HG03103 (cell line): Measurements from ENCODE around the gene TMEM8B.

ENCODE experiments used
- ATAC-seq: cut with Tn5 transposase; IDR thresholded peaks from one replicate; pipeline ENCODE4 v1.9.1; 2021; ENCODE audit warnings: low read depth; ENCODE audit not compliant: unreplicated experiment

Gene TMEM8B

DNA sequence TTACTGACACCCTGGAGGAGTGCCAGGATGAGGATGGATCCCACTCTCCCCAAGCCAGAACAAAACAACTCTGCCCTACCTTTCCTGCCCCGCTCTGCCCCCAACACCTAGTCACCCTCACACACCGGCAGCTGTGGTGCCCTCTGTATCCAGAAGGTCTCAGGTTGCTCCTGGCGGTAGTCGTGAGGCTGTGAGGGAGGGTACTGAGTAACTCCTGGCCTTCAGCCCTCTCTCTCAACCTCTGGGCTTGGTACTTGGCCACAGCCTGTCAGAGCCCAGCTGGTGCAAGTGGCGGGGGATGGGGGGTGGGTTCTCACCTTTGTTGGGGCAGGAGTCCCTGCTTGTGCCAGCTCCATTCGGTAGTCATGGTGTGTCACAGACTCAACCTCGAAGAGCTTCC, 18.9 kb upstream of the TMEM8B start:
- no peak for ATAC-seq

DNA sequence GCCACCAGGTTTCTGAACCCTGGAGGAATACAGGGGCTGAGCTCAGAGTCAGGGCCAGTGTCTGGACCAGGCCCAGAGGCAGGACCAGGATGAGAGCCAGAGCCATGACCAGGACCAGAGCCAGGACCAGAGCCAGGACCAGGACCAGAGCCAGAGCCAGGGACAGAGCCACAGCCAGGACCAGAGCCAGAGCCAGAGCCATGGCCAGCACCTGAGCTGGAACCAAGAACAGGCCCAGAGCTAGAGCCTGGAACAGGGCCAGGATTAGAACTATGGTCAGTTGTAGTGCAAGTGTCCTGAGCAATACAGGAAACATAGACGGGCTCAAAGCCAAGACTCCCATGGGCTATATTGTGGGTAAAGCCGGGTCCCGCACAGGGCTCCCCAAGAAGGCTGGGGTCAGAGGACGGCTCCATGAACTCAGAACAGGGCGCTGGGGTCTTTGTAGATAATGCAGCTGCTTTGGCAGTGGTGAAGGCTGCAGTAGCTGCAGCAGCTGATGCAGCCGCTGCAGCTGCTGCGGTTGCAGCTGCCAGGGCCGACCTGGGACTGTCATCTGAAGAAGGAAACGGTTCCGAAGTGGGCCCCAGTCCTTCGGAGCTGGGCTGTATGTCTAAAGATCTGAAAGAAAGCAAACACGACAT, 17.5 kb upstream of the TMEM8B start:
- ATAC-seq, result no peak

DNA sequence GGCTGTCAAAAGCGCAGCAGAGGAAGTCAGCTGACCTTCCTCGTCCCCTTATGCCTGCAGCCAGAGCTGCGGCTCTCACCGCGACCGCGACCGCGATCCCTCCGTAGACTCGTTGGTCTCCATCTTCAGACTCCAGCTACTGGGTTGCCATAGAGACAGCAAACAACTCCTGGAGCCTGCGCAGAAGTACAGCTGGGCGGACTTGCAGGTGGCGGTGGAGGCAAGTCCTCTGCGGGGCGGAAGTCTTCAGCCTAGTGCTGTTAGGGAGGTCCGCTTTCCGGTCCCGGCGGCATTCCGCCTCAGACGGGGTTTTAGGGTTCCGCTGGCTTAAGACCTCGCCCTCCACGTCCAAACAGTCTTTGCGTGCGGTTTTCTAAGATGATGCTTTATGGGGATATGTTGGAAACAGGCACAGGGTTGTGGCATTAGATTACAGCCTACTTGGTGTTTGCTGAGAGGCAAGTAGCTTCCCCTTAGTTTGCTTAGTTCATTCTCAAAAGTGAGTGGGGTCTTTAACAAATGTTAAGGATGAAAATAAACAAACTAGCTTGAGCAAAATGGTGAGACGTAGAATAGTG, 16.9 kb upstream of the TMEM8B start, which contains the start of gene SPAG8:
SPAG8 (minus strand) TSS at position 238 of the 578 bp plus-strand sequence; CDS start at position 123, 115 bp downstream.
- ATAC-seq, result peak; percentile 76

DNA sequence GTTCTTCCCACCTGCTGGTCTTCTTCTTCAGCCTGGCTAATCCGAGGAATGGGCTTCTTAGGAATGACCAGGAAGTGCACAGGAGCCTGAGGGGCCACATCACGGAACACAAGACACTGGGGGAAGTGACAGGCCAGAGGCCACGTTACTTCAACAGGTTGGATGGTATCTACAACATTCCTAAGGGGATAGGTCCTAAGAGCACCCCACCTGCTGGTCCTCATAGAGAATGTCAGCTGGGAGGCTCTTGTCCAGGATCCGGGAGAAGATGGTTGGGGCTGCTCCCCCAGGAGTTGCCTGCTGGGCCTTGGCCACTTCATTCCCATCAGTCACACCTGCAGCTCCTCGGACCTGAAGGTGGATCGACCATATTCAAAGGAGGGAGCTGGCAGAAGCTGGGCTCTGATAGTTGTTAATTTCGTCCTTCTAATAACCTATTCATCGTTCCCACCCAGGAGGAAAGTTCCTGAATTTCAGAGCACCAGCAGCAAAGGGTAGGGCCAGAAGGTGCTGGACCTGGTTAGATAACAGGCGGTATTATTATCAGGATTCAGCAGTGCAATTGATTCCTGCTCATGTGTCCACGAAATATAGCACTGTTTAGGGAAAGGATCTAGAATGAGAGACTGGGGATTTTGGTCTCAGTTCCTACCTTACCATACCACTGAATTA, 15.5 kb upstream of the TMEM8B start:
- ATAC-seq, result no peak

DNA sequence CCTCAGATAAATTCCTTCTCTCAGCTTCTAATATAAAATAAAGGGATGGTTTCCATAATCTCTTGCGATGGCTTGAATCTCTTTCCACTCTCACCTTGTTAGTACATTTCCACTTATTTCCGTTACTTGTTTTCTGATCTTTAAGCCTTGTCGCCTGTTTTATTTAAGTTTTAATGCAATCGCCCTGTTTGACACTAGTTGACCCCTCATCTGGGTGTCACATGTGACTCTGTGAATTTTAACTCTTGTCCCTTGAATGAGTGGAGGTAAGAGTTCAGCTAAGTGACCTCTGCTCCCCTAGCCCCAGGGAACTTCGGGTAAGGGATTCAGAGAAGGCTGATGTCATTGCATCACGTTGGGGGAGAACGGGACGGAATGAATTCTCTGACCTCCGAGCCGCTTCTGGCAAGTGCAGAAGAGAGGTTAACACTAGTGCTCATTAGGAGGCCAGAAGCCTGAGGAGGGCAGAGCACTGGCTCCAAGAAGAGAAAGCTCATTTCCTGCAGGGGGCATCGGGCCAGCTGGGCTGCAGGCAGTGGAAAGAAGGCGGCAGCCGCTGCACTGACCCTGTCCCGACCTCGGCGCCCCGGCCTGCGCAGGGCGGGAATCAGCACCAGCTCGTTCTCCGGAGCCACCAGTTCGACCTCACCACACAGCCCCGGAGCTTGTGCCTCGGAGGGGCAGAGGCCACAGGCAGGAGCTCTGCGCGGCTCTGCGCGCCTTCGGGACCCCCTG, 14.8 kb upstream of the TMEM8B start:
- ATAC-seq, result peak; percentile 18

DNA sequence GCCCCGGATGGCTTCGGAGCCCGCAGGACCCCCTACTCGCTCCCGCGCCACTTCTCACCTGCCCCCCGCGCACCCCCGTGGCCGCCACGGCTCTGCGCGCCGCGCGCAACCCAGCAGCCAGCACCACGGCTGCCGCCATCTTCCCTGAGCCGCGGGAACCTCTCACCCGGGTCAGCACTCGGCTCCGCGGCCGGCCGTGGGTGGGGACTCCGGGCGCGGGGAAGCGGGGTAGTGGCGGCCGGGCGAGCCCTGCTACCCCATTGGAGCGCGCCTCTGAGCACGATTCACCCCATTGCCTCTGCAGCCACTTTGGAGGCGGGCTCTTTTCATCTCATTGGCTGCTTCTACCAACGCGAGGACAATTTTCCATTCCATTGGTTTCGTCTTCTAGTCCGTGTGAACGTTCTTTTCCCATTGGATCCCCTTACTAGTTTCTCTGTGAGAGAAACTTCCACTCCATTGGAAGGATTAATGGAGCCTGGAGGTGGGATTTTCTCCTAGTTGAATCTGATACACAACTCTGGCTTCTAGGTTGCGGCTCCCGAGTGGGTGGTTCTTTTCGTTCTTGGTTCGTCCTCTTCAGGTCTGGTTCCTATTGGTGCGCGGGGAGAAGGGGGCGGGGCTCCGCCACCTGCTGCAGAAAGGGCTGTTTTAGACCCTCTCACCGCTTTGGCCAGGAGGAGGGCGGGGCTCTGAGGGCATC, 14.0 kb upstream of the TMEM8B start, which contains the start of gene HINT2:
HINT2 (minus strand) TSS at position 202 of the 703 bp plus-strand sequence; CDS start at position 139, 63 bp downstream.
- peak; percentile 61 for ATAC-seq

DNA sequence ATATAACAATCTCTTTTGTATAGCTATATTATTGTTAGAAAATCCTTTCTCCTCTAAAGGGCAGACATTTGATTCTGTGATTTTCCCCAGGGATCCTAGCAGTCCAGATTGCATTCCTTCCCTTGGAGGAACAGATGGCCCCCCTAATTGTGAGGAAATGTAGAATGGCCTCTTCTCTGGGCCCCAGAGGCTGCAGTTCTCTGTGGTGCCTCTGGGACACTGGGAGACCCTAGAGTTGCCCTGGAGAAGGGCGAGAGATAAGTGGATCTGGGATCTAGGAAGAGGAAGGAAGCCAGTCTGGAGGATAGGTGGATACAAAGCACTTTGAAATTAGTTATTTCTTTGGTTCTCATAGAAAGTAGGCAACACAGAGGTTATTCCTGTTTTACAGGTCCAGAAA, 12.3 kb upstream of the TMEM8B start:
- ATAC-seq, result no peak

DNA sequence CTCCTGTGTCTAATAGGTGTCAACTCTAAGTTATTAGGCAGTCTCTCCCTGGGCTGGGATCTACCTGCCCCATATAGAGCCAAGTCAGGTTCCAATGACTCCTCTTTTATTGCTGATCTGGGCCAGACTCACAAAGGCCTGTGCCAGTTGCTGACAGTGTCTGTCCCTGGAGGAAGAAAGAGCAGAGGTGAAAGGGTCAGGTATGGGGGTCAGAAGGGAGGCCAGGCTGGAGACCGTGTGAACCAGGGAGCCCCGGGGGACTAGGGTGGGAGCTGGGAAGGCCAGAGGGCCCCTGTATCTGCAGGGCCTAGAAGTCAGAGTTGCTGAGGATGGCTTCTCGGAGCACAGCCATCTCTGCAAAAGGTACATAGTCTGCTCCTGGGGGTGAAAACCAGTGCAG, 10.7 kb upstream of the TMEM8B start:
- ATAC-seq, result no peak

DNA sequence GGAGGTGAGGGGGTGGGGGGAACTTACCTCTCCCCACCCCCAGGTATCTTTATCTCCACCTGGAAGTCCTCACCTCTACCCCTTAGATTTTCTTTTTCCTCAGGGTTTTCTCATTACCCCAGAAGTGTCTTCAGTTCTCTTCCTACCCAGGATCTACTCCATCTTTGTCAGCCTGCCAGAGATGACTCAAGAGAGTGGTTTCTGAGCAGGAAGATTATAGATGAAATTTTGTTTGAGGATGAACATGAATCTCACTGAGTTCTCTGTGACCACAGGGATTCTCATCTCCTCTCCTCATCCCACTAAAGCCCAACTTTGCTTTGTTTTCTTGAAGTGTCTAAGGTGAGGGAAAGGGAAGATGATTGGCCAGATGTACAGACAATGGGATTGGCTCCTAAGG, 9.0 kb upstream of the TMEM8B start:
- no peak for ATAC-seq

DNA sequence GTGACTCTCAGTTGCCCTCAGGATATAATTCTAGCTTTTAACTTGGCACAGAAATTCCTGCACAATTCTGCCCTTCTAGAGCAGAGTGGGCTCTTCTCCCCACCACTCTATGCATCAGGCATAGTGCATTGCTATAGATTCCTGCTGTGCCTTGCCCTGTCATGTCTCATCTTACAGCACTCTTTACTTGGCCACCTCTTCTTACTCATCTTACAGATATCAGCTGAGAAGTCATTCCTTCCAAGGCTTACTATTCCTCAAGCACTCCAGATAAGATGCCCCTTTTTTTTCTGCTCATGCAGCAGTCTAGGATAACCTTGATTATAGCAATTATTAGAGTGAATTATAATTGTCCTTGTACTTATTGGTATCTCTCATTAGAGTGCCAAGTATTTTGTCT, 6.1 kb upstream of the TMEM8B start:
- ATAC-seq, result no peak

DNA sequence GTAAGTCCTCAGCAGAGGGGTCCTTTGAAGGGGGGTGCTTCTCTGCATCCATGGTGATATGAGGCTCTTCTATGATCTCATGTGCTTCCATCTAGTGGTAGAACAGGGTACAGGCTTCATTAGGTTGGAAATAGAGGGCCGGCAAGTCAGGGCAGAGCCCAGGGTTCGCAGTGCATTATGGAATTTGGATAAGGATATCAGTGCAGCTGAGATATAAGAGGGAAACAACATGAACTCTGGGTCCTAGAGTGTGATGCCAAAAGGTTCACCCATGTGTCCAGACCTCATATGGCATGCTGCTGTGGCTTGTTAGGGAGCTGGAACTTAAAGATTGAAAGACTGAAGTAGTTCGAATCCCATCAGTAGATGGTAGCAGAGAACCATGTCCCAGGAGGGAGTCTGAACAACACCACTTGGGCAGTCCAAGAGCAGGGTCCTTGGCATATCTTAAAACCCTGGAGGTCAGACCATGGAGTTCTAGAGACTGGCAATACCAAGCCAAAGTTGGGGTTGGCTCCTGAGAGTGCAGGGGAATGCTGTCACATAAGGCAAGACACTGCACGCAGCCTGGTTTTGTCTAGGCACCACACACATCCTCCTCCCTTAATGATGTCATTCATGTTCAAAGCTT, 2.8 kb upstream of the TMEM8B start:
- ATAC-seq, result peak; percentile 39

DNA sequence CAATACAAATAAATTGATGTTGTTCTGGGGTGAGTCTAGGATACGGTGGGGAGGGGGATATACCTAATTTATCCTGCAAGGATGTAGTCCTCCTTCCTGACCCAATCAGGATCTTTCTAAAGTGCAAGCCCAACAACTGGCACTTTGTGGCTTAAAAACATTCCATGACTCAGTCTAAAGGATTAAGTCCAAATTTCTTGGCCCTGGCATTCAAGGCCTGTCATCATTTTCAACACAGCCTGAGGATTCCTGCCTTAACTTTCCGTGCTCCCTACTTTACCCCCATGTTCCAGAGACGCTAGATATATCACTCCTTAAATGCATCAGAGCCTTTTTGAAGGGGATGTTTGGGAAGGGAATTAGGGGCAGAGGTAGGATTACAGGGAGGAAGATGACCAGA, 1.5 kb upstream of the TMEM8B start:
- ATAC-seq, result no peak

DNA sequence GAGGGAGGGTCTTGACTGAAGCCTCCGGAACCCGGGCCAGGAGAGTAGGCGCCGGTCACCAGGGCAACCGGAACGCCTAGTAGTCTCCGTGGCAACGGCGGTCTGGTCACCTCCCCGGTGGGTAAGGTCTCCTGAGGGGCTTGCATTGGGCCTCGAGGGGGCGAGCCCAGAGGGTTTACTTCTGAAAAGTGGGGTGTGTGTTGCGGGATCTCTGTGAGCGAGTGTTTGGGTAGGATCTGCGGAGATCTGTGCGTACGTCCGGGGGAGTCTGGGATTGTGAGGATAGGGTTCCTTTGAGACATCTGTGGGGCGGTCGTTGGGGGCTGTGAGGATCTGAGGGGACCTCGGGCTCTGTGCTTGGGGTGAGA, 328 bp upstream of the TMEM8B start, which contains the start of gene FAM221B:
FAM221B (minus strand) TSS at position 17 of the 368 bp plus-strand sequence. CDS start 2,571 bp downstream, outside the sequence.
- ATAC-seq, result no peak

DNA sequence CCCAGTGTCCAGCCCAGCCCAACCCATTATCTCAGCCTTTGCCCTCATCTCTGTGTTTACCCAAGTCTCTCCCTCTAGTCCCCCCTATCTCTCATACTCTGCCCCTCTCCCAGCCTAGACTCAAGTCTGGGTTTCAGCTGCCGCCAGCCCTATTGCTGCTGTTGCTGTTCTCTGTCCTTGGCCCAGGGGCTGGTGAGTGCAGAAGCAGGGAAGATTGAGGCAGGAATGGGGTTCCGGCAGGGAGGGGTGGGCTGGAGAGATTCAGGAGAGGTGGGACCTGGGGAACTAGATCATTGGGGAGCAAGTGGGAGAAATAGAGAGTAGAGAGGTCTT, 702 bp downstream of the TMEM8B start:
- no peak for ATAC-seq

DNA sequence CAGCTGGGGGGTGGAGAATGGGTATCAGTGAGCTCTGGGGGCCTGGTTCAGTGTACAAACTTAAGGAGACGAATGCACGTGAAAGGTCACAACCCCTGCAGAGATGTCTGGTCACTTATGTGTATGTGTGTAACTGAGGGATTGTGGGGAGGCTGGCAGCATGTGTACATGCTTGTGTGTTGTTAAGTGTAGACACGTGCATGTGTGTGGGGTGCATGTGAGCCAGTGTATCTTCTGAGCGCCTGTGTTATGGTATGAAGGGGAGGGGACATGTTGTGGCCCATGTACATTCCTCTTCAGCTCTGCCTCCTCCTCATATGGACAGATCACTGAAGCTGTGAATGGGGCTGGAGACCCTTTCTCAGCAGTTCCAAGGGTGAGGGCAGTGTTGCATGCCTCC, 2.0 kb downstream of the TMEM8B start:
- no peak for ATAC-seq

DNA sequence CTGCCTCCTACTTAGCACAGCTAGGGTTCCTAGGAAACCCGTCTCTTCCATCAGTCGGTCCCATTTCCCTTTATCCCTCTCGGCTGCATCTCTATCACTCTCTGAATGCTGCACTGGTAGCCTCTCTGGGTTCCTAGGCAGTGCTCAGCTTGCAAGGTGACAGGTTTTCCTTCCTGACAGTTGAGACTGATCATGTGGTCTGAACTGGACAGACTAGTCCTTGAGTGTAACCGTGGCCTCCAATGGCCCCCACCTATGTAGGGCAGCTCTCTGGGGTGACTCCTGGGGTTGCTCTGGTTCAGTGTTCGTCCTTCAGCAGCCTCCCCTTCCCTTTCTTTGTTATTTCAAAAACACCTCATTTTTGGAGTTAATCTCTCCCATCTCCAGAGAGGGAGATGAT, 3.8 kb downstream of the TMEM8B start:
- no peak for ATAC-seq

DNA sequence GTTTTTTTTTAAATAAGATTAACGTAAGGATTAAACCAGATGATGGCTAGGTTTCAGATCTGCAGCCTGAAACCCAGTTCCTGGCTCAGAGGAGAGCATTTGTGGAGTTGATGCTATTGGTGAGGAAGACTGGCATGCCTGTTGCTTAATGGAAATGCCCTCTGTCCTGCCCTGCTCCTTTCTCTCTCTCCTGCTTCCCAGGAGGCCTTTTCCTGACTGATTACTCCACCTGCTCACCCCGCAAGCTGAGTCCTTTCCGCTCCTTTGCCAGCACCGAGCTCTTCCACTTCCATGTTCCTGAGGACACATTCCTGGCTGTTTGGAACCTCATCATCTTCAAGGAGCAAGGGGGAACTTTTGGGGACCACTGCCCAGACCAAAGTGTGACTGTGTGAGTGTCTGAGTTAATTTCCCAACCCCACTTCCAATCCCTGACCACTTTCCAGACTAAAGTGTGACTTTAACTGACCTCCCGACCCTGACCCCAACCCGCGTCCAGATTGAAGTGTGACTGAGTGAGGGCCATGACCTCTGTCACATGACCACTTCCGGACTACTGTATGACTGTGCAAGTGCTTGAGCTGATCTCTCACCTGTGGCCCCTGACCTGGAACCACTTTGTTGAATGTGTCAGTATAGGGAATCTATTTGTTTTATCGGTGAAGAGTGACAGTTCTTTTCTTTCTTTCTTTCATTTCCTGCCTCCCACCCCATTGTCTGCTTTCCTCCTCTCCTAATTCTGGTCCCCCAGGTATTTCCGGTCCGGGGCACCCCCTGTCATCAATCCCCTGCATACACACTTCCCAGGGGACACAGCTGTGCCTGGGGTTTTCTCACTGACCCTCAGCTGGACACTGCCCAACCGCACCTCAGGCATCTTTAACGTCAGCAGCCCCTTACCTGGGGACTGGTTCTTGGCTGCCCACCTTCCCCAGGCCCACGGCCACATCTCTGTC, 5.5 kb downstream of the TMEM8B start:
- no peak for ATAC-seq

DNA sequence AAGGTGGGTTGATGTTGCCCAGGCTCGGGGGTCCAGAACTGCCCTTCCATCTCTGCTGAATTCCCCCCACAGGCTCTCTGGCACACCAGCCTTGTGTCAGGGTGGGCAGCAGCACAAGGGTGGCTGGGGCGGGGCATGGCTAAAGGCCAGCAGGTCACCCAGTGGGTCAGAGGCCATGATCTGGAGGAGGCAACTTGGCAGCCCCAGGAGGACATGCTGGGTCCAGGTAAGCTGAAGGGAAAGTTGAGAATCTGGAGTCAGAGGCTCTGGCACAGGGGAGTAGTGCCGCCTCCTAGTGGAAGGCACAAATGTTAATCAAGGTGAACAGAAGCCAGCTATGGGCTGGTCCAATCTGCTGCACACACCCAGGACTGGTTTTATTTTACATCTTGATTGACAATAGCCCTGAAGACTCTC, 6.2 kb downstream of the TMEM8B start:
- ATAC-seq, result no peak

DNA sequence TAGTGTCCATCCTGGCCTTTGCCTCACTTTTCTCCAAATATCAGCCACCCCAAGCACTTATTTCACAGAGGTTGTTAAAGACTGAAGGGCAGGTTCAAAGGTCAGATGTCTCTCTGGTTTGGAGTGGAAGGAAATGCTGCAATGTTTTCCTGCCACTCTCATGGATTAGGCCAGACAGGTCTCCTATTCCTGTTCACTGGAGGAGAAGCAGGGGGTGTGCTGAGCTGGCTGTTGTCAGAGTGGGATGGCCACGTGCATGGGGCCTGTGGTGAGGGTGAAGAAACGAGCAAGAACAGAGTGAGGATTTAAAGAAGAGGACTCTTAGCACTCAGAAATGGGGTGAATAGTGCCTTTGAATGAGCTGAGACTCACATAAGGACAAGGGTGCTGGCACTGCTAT, 6.7 kb downstream of the TMEM8B start:
- ATAC-seq, result no peak
